BJ (cell line): ENCODE data around the gene LCMT1. TPM values are rescaled to one million over a fixed set of nuclear protein-coding genes. Genes with fewer than 3 reads are reported as not detected.

ENCODE experiments used
- CTCF ChIA-PET: fragments of 350-600 bp; formaldehyde crosslinking; extraction: SDS; loops from one replicate; lab custom pipeline; 2021; ENCODE audit warnings: antibody characterized with exemption, inconsistent platforms; lab: Yijun Ruan, JAX
- POLR2A ChIA-PET: fragments of 300-600 bp; sonication (Branson Sonifier 250); formaldehyde crosslinking; extraction: SDS; loops from one replicate; lab custom pipeline; 2021; ENCODE audit warnings: antibody characterized with exemption; lab: Charles Lee
- DNase-seq: peaks from one replicate; pipeline ENCODE4 v3.0.0-alpha.2; 2011; ENCODE audit warnings: low read depth
- H3K27me3 ChIP-seq: 2 replicates; pipeline ENCODE4 v1.6.0; 2011; ENCODE audit warnings: low read length; ENCODE audit not compliant: control insufficient read depth, insufficient read depth
- H3K36me3 ChIP-seq: 2 replicates; pipeline ENCODE4 v1.5.1; 2011; ENCODE audit warnings: low read length; ENCODE audit not compliant: control insufficient read depth, insufficient read depth
- H3K4me3 ChIP-seq: 2 replicates; pipeline ENCODE4 v1.5.1; 2011; ENCODE audit warnings: low read depth, mild to moderate bottlenecking, control low read depth, low read length
- polyA plus RNA-seq: library from polyadenylated mRNA; depleted of rRNA; stranded (reverse); fragments of >200 nt; gene quantifications from 2 replicates; pipeline ENCODE4 v1.2.3, GENCODE V29; 2011
- TF ChIP-seq, protein P1 (sequence below): IDR thresholded peaks from 2 replicates; pipeline ENCODE4 v1.5.1; 2011; ENCODE audit warnings: low read depth, mild to moderate bottlenecking, control low read depth, inconsistent platforms, low read length, moderate library complexity; ENCODE audit not compliant: insufficient read depth

Gene LCMT1
- polyA plus RNA-seq, 1 experiment = 32.2 TPM

DNA sequence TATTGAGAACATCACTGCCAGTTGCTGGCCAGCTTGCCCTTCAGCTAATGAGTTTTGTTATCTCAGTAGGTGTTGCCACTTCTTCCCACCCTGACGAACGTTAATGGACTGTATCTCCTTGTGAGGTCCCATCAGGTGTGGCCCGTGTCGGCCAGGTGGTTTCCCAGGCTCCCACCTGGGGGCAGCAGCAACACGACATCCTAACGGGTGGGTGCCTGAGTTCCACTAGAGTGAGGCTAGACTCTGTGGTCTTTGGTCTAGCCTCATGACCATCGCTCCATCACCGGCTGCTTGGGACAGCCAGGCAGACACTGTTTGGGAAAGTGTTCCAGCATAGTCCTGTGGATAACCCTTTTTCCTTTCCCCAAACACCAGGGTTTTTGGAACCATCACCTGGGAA is 45.6 kb upstream of the LCMT1 start:
- CTCF ChIA-PET = interaction anchor here (1.1 kb wide), 1 partner anchor 159 kb away, joined by 3 read pairs; no protein-coding TSS in a partner anchor
- TF ChIP-seq, protein P1, sequence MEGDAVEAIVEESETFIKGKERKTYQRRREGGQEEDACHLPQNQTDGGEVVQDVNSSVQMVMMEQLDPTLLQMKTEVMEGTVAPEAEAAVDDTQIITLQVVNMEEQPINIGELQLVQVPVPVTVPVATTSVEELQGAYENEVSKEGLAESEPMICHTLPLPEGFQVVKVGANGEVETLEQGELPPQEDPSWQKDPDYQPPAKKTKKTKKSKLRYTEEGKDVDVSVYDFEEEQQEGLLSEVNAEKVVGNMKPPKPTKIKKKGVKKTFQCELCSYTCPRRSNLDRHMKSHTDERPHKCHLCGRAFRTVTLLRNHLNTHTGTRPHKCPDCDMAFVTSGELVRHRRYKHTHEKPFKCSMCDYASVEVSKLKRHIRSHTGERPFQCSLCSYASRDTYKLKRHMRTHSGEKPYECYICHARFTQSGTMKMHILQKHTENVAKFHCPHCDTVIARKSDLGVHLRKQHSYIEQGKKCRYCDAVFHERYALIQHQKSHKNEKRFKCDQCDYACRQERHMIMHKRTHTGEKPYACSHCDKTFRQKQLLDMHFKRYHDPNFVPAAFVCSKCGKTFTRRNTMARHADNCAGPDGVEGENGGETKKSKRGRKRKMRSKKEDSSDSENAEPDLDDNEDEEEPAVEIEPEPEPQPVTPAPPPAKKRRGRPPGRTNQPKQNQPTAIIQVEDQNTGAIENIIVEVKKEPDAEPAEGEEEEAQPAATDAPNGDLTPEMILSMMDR = no peak
- Histone ChIP-seq H3K36me3 (no peaks in the 10 kb centered on the region), H3K27me3 (no peaks in the 10 kb centered on the region), H3K4me3 (no peak overlapping the region)
- no peak for DNase-seq
- POLR2A ChIA-PET = no interaction called here

DNA sequence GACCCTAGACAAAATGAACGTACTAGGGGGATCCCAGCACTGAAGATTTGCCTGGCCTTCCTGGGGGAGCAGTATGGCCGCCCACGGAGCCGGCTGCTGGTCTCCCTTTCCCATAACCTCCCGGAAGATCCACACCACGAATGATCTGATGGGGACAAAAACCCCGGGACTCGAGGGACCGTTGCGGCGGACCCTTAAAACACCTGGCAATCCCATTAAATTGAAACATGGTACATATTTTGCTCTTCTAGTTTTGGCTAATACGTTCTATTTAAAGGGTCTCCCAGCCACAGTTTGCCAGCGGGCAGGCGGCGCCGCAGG is 45.2 kb upstream of the LCMT1 start:
- POLR2A ChIA-PET = interaction anchor here (0.6 kb wide), 1 partner anchor 18 kb away, joined by 4 read pairs; no protein-coding TSS in a partner anchor
- Histone ChIP-seq H3K36me3 (no peaks in the 10 kb centered on the region), H3K4me3 (peak overlapping the region; percentile 74), H3K27me3 (no peaks in the 10 kb centered on the region)
- CTCF ChIA-PET = interaction anchor here (1.1 kb wide), 1 partner anchor 159 kb away, joined by 3 read pairs; no protein-coding TSS in a partner anchor
- no peak for DNase-seq
- TF ChIP-seq, protein P1 = no peak

DNA sequence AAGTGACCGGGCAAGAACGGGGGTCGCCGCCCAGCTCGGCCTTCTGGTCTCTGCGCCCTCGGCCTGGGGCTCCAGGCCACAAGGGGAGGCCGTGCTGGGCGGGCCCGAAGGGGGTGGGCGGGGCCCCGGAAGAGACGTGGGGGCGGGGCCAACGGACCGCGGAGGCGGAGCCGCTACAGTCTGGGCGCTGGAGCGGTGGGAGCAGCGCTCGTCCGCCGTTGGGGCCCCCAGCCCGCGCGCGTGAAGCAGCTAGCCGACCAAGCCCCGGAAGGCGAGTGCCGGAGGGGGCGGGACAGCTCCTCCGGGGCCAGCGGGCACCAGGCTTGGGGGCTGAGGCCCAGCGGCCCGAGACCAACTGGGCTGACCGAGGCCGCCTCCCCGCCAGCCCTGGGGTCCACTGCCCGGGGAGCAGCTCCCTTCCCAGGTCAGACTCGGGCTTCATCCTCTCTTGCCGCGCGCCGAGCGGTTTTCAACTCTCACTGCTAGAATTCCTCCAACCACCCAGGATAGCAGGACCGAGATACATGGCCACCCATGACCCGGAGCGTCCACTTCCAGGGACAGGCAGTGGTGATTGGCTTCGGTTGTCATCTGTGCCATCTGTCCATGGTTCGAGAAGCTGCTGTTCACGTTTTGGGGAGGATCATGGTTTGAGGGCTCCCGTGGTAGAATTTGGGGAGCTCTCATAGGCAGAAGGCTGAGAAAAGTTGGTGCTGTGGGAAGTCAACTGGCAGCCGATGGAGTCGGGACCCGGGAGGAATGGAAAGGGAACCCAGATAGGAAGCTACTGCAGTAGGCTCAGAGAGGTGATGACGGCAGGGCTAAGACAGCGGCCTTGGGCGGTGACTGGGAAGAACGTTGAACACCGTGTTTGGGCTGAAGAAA is 44.6 kb upstream of the LCMT1 start:
- H3K36me3 ChIP-seq = no peaks in the 10 kb centered on the region
- POLR2A ChIA-PET = interaction anchor here (0.6 kb wide), 1 partner anchor 18 kb away, joined by 4 read pairs; no protein-coding TSS in a partner anchor
- no peak for DNase-seq

DNA sequence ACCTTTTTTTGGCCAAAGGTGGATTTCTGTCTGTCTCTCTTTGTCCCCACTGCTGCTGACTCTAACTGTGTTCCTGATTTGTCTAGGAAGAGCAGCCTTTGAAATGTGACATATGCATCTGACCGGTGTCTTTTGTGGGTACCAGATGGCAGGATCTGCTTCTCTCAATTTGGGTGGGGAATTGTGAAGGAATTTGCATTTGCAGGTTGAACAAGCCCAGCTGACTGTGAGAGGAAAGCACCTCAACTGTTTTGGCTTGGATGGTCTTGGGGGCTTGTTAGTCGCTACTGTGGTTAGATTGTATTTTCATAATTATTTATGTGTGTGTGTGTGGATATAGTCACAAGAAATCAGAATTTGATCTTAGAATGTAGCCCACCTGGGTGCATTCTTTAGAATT is 37.7 kb upstream of the LCMT1 start:
- POLR2A ChIA-PET = no interaction called here
- CTCF ChIA-PET = no interaction called here
- Histone ChIP-seq H3K4me3 (no peak overlapping the region), H3K36me3 (no peaks in the 10 kb centered on the region), H3K27me3 (no peaks in the 10 kb centered on the region; the same call in 1 of the 2 replicates)
- TF ChIP-seq, protein P1 = no peak
- DNase-seq = no peak

More for the DNA sequence above, 44.6 kb upstream of the LCMT1 start:
- Histone ChIP-seq H3K27me3 (no peaks in the 10 kb centered on the region), H3K4me3 (peak overlapping the region; percentile 74)
- CTCF ChIA-PET = interaction anchor here (0.5 to 1.2 kb wide), 4 partner anchors 12 to 158 kb away, joined by 3 read pairs; no protein-coding TSS in a partner anchor
- TF ChIP-seq, protein P1 = 0 out of 2 replicates have a peak, but pooled peaks have one; percentile 7

DNA sequence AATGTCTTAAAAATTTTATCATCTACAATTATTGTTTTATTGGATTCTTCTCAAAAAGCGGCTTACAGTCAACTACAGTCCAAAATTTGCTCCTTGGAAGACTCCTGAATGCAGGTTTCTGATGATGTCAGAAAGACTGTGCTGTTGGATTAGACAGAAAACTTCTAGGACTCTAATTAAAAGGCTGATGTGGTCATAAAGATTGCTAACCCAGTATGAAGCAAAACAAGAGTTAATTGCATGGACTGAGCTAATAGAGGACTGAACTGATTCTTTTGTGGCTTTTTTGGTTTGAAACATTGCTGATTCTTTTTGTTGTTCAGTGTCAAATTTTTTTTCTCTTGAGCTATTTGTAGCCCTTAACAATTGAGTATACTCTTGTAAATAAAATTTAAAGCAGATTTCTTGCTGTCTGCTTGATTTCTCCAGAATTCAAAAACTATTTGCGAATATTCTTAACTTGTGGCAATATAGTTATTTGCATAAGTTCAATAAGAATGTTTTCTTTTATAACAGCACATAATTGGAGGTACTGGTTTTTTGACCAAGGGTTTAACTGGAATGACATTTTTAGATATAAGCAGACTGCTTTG is 33.1 kb upstream of the LCMT1 start:
- ChIA-PET CTCF (interaction anchor here (1.3 kb wide), 1 partner anchor 11 kb away, joined by 3 read pairs; no protein-coding TSS in a partner anchor), POLR2A (no interaction called here)
- H3K36me3 ChIP-seq = no peaks in the 10 kb centered on the region
- DNase-seq = no peak
- no peak overlapping the region for H3K4me3 ChIP-seq
- TF ChIP-seq, protein P1 = no peak
- no peaks in the 10 kb centered on the region for H3K27me3 ChIP-seq
